Dendritic cell treated with granulocyte-macrophage colony-stimulating factor and Interleukin-4, amounts not matched to agents 40 ng/mL and 50 ng/mL, for 4 days (primary cell): ENCODE results near the gene MRC2.
A peak's percentile ranks its signal among the peaks of the same experiment; 100 is the strongest.
"Not testable (repeated sequence)": the region's sequence is repeated elsewhere in the genome, so short reads cannot be mapped to it uniquely, and the experiment has no call there.

Experiments
- H3K27ac Mint-ChIP-seq: one replicate; pipeline ENCODE4 v1.8.0; 2022; ENCODE audit warnings: mild to moderate bottlenecking, mixed read lengths
- H3K27me3 Mint-ChIP-seq: one replicate; pipeline ENCODE4 v1.8.0; 2022; ENCODE audit warnings: mild to moderate bottlenecking, mixed read lengths
- H3K36me3 Mint-ChIP-seq: one replicate; pipeline ENCODE4 v1.8.0; 2022; ENCODE audit warnings: low read depth, mixed read lengths
- H3K4me1 Mint-ChIP-seq: one replicate; pipeline ENCODE4 v1.8.0; 2022; ENCODE audit warnings: low read depth, mixed read lengths
- H3K4me3 Mint-ChIP-seq: one replicate; pipeline ENCODE4 v1.8.0; 2022; ENCODE audit warnings: mild to moderate bottlenecking, moderate library complexity, mixed read lengths
- H3K9me3 Mint-ChIP-seq: one replicate; pipeline ENCODE4 v1.8.0; 2022; ENCODE audit warnings: mixed read lengths
- intact Hi-C: fragments of 100-400 bp; cut with micrococcal nuclease; formaldehyde crosslinking; loops from one replicate; pipeline ENCODE4 v1.15.0; 2022

Gene MRC2

GRCh38 chr17:62599964-62600657 lies 27.4 kb upstream of the MRC2 start:
- H3K4me1 Mint-ChIP-seq, result no peaks in the 10 kb centered on the region
- intact Hi-C loops, result no loop called here
- H3K9me3 Mint-ChIP-seq, result no peaks in the 10 kb centered on the region
- peaks cover 99% of the 10 kb centered on the region for H3K36me3 Mint-ChIP-seq
- no peak overlapping the region for H3K4me3 Mint-ChIP-seq
- no peak overlapping the region for H3K27ac Mint-ChIP-seq
- no peaks in the 10 kb centered on the region for H3K27me3 Mint-ChIP-seq

DNA sequence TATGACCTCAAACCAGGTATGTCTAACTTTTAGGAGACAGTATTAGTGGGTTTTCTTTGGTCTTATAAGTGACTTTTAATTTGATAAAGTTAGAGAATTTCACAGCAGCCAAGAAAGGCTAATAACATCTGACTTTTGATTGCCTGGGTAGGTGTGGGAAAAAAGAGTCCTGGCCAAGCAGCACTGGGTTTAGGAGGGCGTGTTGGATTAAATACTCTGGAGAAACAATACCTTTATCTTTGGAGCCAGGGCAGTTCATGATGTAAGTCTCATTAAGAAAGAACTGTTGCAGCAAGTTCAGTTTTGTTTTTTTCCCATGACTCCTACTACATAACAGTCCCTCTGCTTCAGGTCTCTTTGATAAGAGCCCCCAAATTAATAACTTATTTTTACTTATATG lies 26.7 kb upstream of the MRC2 start:
- Mint-ChIP-seq H3K27me3 (no peaks in the 10 kb centered on the region), H3K36me3 (peaks cover 99% of the 10 kb centered on the region), H3K4me3 (no peak overlapping the region), H3K9me3 (no peaks in the 10 kb centered on the region), H3K4me1 (no peaks in the 10 kb centered on the region), H3K27ac (no peak overlapping the region)
- intact Hi-C loops, result no loop called here

- no peak overlapping the region for H3K27ac Mint-ChIP-seq
Measured at GRCh38 chr17:62601471-62601870, 26.0 kb upstream of the MRC2 start.

GRCh38 chr17:62603783-62604182 lies 23.7 kb upstream of the MRC2 start:
- peaks cover 99% of the 10 kb centered on the region for H3K36me3 Mint-ChIP-seq
- H3K4me1 Mint-ChIP-seq, H3K27me3 Mint-ChIP-seq, H3K4me3 Mint-ChIP-seq, H3K9me3 Mint-ChIP-seq, H3K27ac Mint-ChIP-seq, intact Hi-C loops: not testable (repeated sequence)

More at GRCh38 chr17:62601471-62601870, 26.0 kb upstream of the MRC2 start:
- Mint-ChIP-seq H3K4me3 (no peak overlapping the region), H3K27me3 (no peaks in the 10 kb centered on the region), H3K36me3 (peaks cover 99% of the 10 kb centered on the region), H3K4me1 (no peaks in the 10 kb centered on the region), H3K9me3 (no peaks in the 10 kb centered on the region)
- intact Hi-C loops, result no loop called here

DNA sequence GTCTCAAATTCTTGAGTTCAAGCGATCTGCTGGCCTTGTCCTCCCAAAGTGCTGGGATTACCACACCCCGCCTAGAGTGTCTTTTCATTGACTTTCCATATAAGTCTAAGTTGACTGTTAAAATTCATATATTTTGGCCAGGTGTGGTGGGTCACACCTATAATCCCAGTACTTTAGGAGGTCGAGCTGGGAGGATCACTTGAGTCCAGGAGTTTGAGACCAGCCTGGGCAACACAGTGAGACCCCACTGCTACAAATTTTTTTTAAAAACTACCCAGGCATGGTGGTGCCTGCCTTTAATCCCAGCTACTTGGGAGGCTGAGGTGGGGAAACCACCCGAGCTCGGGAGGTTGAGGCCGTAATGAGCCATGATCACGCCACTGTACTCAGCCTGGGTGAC lies 21.9 kb upstream of the MRC2 start:
- no peaks in the 10 kb centered on the region for H3K9me3 Mint-ChIP-seq
- H3K4me1 Mint-ChIP-seq, result peaks cover 16% of the 10 kb centered on the region
- H3K4me3 Mint-ChIP-seq, result no peak overlapping the region
- peaks cover 99% of the 10 kb centered on the region for H3K36me3 Mint-ChIP-seq
- H3K27me3 Mint-ChIP-seq, result no peaks in the 10 kb centered on the region
- intact Hi-C loops, result no loop called here
- H3K27ac Mint-ChIP-seq, result no peak overlapping the region

DNA sequence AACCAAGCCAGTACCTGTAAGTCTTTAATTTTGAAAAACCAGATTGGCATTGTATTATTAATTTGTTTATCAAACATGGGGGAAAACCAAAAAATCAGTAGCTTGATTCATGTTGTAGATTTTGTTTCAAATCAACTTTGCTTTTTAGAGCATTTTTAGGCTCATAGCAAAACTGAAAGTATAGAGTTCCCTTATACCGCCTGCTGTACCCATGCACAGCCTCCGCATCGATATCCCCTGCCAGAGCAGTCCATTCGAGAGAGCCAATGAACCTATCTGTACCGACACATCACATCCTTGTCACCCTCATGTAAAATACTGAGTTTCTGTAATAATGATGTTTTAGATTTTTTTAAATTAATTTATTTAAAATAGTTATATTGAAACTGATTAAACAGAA lies 16.2 kb upstream of the MRC2 start:
- Mint-ChIP-seq H3K9me3 (no peaks in the 10 kb centered on the region), H3K36me3 (peaks cover 91% of the 10 kb centered on the region), H3K27me3 (no peaks in the 10 kb centered on the region), H3K4me3 (peak overlapping the region; percentile 23), H3K4me1 (peaks cover 29% of the 10 kb centered on the region), H3K27ac (peak overlapping the region; percentile 78)
- intact Hi-C loops, result no loop called here

- no peak overlapping the region for H3K4me3 Mint-ChIP-seq
- H3K27me3 Mint-ChIP-seq, result no peaks in the 10 kb centered on the region
- peaks cover 91% of the 10 kb centered on the region for H3K36me3 Mint-ChIP-seq
- peak overlapping the region; percentile 78 for H3K27ac Mint-ChIP-seq
- no peaks in the 10 kb centered on the region for H3K9me3 Mint-ChIP-seq
- intact Hi-C loops, result no loop called here
- H3K4me1 Mint-ChIP-seq, result peaks cover 29% of the 10 kb centered on the region
Measured at GRCh38 chr17:62611728-62612127, 15.7 kb upstream of the MRC2 start.

DNA sequence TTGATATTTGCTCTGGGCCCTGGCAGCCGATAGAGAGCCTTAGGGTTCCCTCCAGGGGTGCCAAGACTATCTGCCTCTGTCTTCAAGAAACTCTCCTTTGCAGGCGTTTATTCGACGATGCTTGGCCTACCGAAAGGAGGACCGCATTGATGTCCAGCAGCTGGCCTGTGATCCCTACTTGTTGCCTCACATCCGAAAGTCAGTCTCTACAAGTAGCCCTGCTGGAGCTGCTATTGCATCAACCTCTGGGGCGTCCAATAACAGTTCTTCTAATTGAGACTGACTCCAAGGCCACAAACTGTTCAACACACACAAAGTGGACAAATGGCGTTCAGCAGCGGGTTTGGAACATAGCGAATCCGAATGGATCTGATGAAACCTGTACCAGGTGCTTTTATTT lies 15.2 kb upstream of the MRC2 start:
- peak overlapping the region; percentile 9 for H3K4me3 Mint-ChIP-seq
- H3K27me3 Mint-ChIP-seq, H3K9me3 Mint-ChIP-seq, intact Hi-C loops: not testable (repeated sequence)
- H3K4me1 Mint-ChIP-seq, result peaks cover 32% of the 10 kb centered on the region
- H3K27ac Mint-ChIP-seq, result peak overlapping the region; percentile 78
- peaks cover 91% of the 10 kb centered on the region for H3K36me3 Mint-ChIP-seq

GRCh38 chr17:62613095-62613494 lies 14.4 kb upstream of the MRC2 start:
- H3K27ac Mint-ChIP-seq, intact Hi-C loops, H3K27me3 Mint-ChIP-seq, H3K4me3 Mint-ChIP-seq, H3K9me3 Mint-ChIP-seq: not testable (repeated sequence)
- H3K36me3 Mint-ChIP-seq, result peaks cover 89% of the 10 kb centered on the region
- H3K4me1 Mint-ChIP-seq, result peaks cover 34% of the 10 kb centered on the region

GRCh38 chr17:62614142-62614541 lies 13.3 kb upstream of the MRC2 start:
- Mint-ChIP-seq H3K36me3 (peaks cover 87% of the 10 kb centered on the region), H3K4me3 (no peak overlapping the region), H3K4me1 (peaks cover 26% of the 10 kb centered on the region), H3K9me3 (no peaks in the 10 kb centered on the region), H3K27ac (peak overlapping the region; percentile 45), H3K27me3 (no peaks in the 10 kb centered on the region)
- intact Hi-C loops, result no loop called here

- Mint-ChIP-seq H3K27me3 (no peaks in the 10 kb centered on the region), H3K4me1 (peaks cover 19% of the 10 kb centered on the region), H3K9me3 (no peaks in the 10 kb centered on the region), H3K36me3 (peaks cover 73% of the 10 kb centered on the region), H3K4me3 (no peak overlapping the region), H3K27ac (no peak overlapping the region)
- intact Hi-C loops, result no loop called here
Measured at GRCh38 chr17:62615503-62615902, 12.0 kb upstream of the MRC2 start.

GRCh38 chr17:62616993-62617893 lies 10.2 kb upstream of the MRC2 start:
- Mint-ChIP-seq H3K36me3 (peaks cover 63% of the 10 kb centered on the region), H3K27me3 (no peaks in the 10 kb centered on the region), H3K4me1 (peaks cover 14% of the 10 kb centered on the region), H3K9me3 (no peaks in the 10 kb centered on the region), H3K27ac (peak overlapping the region; percentile 37), H3K4me3 (no peak overlapping the region)
- intact Hi-C loops, result no loop called here

DNA sequence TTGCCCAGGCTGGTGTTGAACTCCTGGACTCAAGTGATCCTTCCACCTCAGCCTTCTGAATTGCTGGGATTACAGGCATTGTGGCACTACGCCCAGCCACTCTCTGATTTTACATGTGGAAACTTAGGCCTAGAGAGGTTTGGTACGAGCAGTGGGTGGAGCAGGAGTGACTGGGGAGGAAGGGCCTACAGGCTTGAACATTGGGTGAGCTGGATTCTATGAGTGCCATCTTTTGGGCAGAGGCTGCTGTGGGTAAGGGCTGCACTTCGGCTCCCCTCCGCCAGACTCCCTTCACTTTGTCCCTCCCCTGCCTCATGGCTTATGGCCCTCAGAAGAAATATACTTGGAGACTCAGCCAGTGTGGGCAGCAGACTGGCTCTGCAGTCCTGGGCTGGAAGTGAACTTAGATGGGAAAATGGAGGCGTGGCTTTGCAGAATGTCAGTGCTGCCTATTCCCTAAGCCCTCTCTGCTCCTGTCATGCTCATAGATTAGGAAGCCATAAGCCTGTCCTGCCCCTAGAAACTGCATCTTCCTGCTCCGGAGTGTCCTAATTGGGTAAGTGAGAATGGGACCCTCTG lies 9.5 kb upstream of the MRC2 start:
- peak overlapping the region; percentile 37 for H3K27ac Mint-ChIP-seq
- intact Hi-C loops, result no loop called here
- H3K4me3 Mint-ChIP-seq, result no peak overlapping the region

More for the DNA sequence above, 9.5 kb upstream of the MRC2 start:
- Mint-ChIP-seq H3K9me3 (no peaks in the 10 kb centered on the region), H3K4me1 (peaks cover 12% of the 10 kb centered on the region), H3K36me3 (peaks cover 56% of the 10 kb centered on the region), H3K27me3 (no peaks in the 10 kb centered on the region)
